GM18520 (cell line): ENCODE measurements around the gene OCA2.
"Not testable (repeated sequence)": the region's sequence is repeated elsewhere in the genome, so short reads cannot be mapped to it uniquely, and the experiment has no call there.

ENCODE experiments used
- ATAC-seq: cut with Tn5 transposase; IDR thresholded peaks from one replicate; pipeline ENCODE4 v1.9.1; 2021; ENCODE audit not compliant: unreplicated experiment

Gene OCA2

GRCh38 chr15:28026221-28026620 lies 72.9 kb downstream of the OCA2 start:
- ATAC-seq: no peak

GRCh38 chr15:28025413-28025812 lies 73.7 kb downstream of the OCA2 start:
- no peak for ATAC-seq

- ATAC-seq: no peak
Observed at GRCh38 chr15:28024889-28025250, 74.2 kb downstream of the OCA2 start.

GRCh38 chr15:28023933-28024888 lies 74.9 kb downstream of the OCA2 start:
- no peak for ATAC-seq

- no peak for ATAC-seq
Observed at GRCh38 chr15:28023422-28023821, 75.7 kb downstream of the OCA2 start.

GRCh38 chr15:28022961-28023360 lies 76.2 kb downstream of the OCA2 start:
- ATAC-seq: no peak

- no peak for ATAC-seq
Observed at GRCh38 chr15:28022181-28022580, 76.9 kb downstream of the OCA2 start.

GRCh38 chr15:28021281-28022039 lies 77.7 kb downstream of the OCA2 start:
- no peak for ATAC-seq

GRCh38 chr15:28020644-28021043 lies 78.5 kb downstream of the OCA2 start:
- no peak for ATAC-seq

GRCh38 chr15:28019594-28020309 lies 79.4 kb downstream of the OCA2 start:
- ATAC-seq: no peak

- no peak for ATAC-seq
Observed at GRCh38 chr15:28018291-28019044, 80.6 kb downstream of the OCA2 start.

- ATAC-seq: no peak
Observed at GRCh38 chr15:28017423-28017924, 81.6 kb downstream of the OCA2 start.

GRCh38 chr15:28015855-28016254 lies 83.3 kb downstream of the OCA2 start:
- no peak for ATAC-seq

- no peak for ATAC-seq
Observed at GRCh38 chr15:28014623-28015200, 84.4 kb downstream of the OCA2 start.

GRCh38 chr15:28013976-28014375 lies 85.1 kb downstream of the OCA2 start:
- ATAC-seq: no peak

GRCh38 chr15:28013480-28013879 lies 85.6 kb downstream of the OCA2 start:
- no peak for ATAC-seq

GRCh38 chr15:28012231-28012630 lies 86.9 kb downstream of the OCA2 start:
- ATAC-seq: no peak

GRCh38 chr15:28008175-28008574 lies 90.9 kb downstream of the OCA2 start:
- not testable (repeated sequence) for ATAC-seq

- ATAC-seq: no peak
Observed at GRCh38 chr15:28006116-28006905, 92.8 kb downstream of the OCA2 start.
